ENCODE results near the gene TBXA2R. TPM values are rescaled to one million over a fixed set of nuclear protein-coding genes. Genes with fewer than 3 reads are reported as not detected.
A peak's percentile ranks its signal among the peaks of the same experiment; 100 is the strongest.

The TBXA2R gene
- total and polyA plus RNA-seq, 2 of the 8 experiments (the other 6 are each of a cell fraction or from before 2014, with no cell fraction given): 0.39 to 0.50 TPM

DNA sequence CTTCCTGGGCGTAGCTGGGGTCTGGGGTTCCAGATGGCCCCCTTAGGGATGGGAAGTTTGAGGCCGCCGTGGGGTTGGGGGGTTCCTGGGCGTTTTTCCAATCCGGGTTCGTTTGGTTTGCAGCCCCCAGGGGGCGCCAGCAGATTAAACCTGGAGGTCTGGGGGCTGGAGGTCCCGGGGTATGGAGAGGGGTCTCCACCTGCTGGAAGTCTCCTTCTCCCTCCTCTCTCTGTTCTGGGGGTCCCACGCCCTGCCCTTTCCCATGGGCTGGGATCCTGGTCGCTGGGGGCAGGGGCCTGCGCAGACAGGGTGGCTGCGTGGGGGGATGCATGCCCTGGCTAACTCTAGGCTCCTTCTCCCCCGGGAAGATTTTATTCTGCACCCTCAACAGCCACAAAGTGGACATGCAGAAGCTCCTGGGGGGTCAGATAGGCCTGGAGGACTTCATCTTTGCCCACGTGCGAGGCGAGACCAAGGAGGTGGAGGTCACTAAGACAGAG, 20.5 kb downstream of the TBXA2R start:
- H4K5ac ChIP-seq (ENCODE audit: insufficient read length, low read depth, low read length): no peak overlapping the region
- H3K36me3 ChIP-seq (ENCODE audit: control insufficient read depth in 2 of 4, insufficient read depth in 4 of 4, low read length in 3 of 4): no peaks in the 10 kb centered on the region
- no peak overlapping the region for H2AK5ac ChIP-seq (ENCODE audit: low read depth, low read length)
- H3K4me3 ChIP-seq (ENCODE audit: extremely low read depth in 1 of 4, insufficient read depth in 2 of 4, low read depth in 3 of 4, low read length in 4 of 4): peak overlapping the region in 3 of 4 experiments; percentile 27 to 63 (median 34); a peak in 4 of 8 replicates
- no peak overlapping the region for H3K4ac ChIP-seq (replicated peaks; ENCODE audit: insufficient read length, low read depth, low read length)
- FAIRE-seq (no peak), DNase-seq (ENCODE audit: low read depth in 1 of 2, low spot score in 2 of 2) (peak in 1 of 2 experiments; percentile 89)
- H2BK15ac ChIP-seq (ENCODE audit: low read length): no peak overlapping the region
- H3K56ac ChIP-seq (replicated peaks; ENCODE audit: insufficient read length, low read depth, low read length): peak overlapping the region; percentile 25
- H3K79me2 ChIP-seq (ENCODE audit: control insufficient read depth in 1 of 2, insufficient read depth in 2 of 2, low read length in 2 of 2): no peaks in the 10 kb centered on the region
- H3K27me3 ChIP-seq (replicated peaks in 1 of 4; ENCODE audit: control insufficient read depth in 3 of 4, extremely low read depth in 1 of 4, insufficient read depth in 3 of 4, low read length in 3 of 4): peaks cover 11 to 21% (median 14%) of the 10 kb centered on the region in 4 experiments; a peak in 6 of 7 replicates
- peak overlapping the region; percentile 19; the same call in 1 of the 2 replicates for H3K18ac ChIP-seq (ENCODE audit: extremely low read depth, low read length)
- H3K27ac ChIP-seq (ENCODE audit: low read depth, low read length): no peak overlapping the region
- H4K20me1 ChIP-seq (replicated peaks in 1 of 2; ENCODE audit: control insufficient read depth in 1 of 2, insufficient read depth in 2 of 2, low read length in 2 of 2): no peaks in the 10 kb centered on the region
- H3K4me1 ChIP-seq (replicated peaks in 1 of 4; ENCODE audit: control insufficient read depth in 3 of 4, insufficient read depth in 4 of 4, low read length in 3 of 4): peaks cover 0 to 4% (median 0%) of the 10 kb centered on the region in 4 experiments; a peak in 3 of 7 replicates
- H3K23ac ChIP-seq (ENCODE audit: insufficient read length): no peak overlapping the region
- H3K9ac ChIP-seq (replicated peaks in 1 of 4; ENCODE audit: extremely low read depth in 1 of 4, low read depth in 3 of 4, low read length in 3 of 4): no peak overlapping the region
- ChIA-PET CTCF (ENCODE audit: partially characterized antibody) (interaction anchor here (0.7 to 4.7 kb wide), 23 partner anchors 8 to 248 kb away, joined by 3 to 38 read pairs (median 5); partner anchors contain the start of genes TEKTIP1 and TJP3), POLR2A (ENCODE audit: partially characterized antibody) (interaction anchor here (1.4 to 1.8 kb wide), 3 partner anchors 8 to 11 kb away, joined by 3 to 7 read pairs (median 7); no protein-coding TSS in a partner anchor)
- H2BK5ac ChIP-seq (ENCODE audit: low read depth, low read length): no peak overlapping the region
- peaks cover 5% of the 10 kb centered on the region; the same call in 1 of the 2 replicates for H3K23me2 ChIP-seq (ENCODE audit: low read depth, low read length)
- no peak overlapping the region for H2AFZ ChIP-seq (ENCODE audit: low read length)
- H2BK20ac ChIP-seq (ENCODE audit: low read length): no peak overlapping the region
- 31% methylated on average over 15 of the region's 16 CpGs; no CpG with 5 or more reads in 1 of the 2 experiments for WGBS, 2 experiments (ENCODE audit: extremely low coverage in 1 of 2, insufficient coverage in 1 of 2, insufficient read length in 1 of 2, insufficient replicate concordance in 2 of 2, low coverage in 1 of 2, low lambda C conversion rate in 2 of 2, missing lambda C conversion rate in 1 of 2)
- H3K14ac ChIP-seq (ENCODE audit: insufficient read length): no peak overlapping the region
- peaks cover 4 to 6% of the 10 kb centered on the region in 2 experiments; a peak in 3 of 4 replicates for H3K9me3 ChIP-seq (ENCODE audit: insufficient read depth in 2 of 2, low read depth in 1 of 2, low read length in 1 of 2)
- TF ChIP-seq, protein P1, sequence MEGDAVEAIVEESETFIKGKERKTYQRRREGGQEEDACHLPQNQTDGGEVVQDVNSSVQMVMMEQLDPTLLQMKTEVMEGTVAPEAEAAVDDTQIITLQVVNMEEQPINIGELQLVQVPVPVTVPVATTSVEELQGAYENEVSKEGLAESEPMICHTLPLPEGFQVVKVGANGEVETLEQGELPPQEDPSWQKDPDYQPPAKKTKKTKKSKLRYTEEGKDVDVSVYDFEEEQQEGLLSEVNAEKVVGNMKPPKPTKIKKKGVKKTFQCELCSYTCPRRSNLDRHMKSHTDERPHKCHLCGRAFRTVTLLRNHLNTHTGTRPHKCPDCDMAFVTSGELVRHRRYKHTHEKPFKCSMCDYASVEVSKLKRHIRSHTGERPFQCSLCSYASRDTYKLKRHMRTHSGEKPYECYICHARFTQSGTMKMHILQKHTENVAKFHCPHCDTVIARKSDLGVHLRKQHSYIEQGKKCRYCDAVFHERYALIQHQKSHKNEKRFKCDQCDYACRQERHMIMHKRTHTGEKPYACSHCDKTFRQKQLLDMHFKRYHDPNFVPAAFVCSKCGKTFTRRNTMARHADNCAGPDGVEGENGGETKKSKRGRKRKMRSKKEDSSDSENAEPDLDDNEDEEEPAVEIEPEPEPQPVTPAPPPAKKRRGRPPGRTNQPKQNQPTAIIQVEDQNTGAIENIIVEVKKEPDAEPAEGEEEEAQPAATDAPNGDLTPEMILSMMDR (IDR thresholded peaks at IDR 0.05; ENCODE audit: control extremely low read depth in 1 of 3, insufficient read depth in 1 of 3, low read depth in 1 of 3, low read length in 3 of 3): peak; percentile 64 to 93 (median 66)
- TF ChIP-seq ASH2L (IDR thresholded peaks at IDR 0.05; ENCODE audit: low read length) (no peak), GABPA (IDR thresholded peaks at IDR 0.05; ENCODE audit: borderline replicate concordance, insufficient read depth, low read length) (peak; percentile 49; the same call in 1 of the 2 replicates), HDAC6 (IDR thresholded peaks at IDR 0.05; ENCODE audit: low read depth, low read length) (no peak), RAD21 (IDR thresholded peaks at IDR 0.05 in 1 of 2, conservative IDR thresholded peaks at IDR 0.05 in 1 of 2; ENCODE audit: low read depth in 2 of 2, low read length in 2 of 2) (peak; percentile 68 to 81)
- H2BK12ac ChIP-seq (ENCODE audit: low read depth, low read length): no peak overlapping the region
- no peaks in the 10 kb centered on the region for H3K79me1 ChIP-seq (ENCODE audit: low read depth, low read length)
- no peak overlapping the region for H4K91ac ChIP-seq (replicated peaks; ENCODE audit: insufficient read length, low read length)
- H4K8ac ChIP-seq (ENCODE audit: extremely low read depth, insufficient read depth, low read length): peak overlapping the region; percentile 57
- H3K4me2 ChIP-seq (ENCODE audit: insufficient read depth in 1 of 2, low read depth in 2 of 2, low read length in 2 of 2): peak overlapping the region; percentile 68 to 86; a peak in 3 of 4 replicates
- no peak overlapping the region for H2BK120ac ChIP-seq (replicated peaks; ENCODE audit: low read depth, low read length)
